ENCODE results near the gene ZMYND8.

ZMYND8 gene

DNA sequence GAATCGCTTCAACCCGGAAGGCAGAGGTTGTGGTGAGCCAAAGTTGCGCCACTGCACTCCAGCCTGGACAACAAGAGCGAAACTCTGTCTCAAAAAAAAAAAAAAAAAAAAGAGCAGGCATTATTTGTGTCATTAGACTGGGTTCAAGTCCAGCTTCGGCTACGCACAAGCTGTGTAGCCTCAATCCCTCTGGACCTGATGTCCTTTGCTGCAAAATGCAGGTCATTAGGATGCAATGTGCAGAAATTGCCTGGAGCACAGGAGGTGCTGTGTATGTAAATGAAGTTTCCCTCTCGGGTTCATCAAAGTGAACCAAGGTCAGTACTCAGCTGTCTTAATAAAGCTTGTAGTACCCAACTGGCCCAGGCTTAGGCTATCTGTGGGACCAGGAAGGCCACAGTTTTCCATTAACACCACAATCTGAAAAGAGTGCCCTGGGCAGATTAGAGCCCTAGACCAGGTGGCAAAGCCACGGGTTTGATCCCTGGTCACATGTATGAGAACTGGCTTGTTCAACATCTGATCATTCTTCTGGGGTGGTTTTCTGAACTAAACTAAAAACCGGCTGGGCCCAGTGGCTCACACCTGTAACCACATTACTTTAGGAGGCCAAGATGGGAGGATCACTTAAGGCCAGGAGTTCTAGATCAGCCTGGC, 155.3 kb downstream of the ZMYND8 start:
- no peak for TF ChIP-seq JUND (IDR thresholded peaks at IDR 0.05; ENCODE audit: low read depth)
- in situ Hi-C loops (cut with HindIII; ENCODE audit: low pct_unique_long_range_greater_than_20kb, low sequenced_read_pairs) = no loop called here
- DNase-seq (ENCODE audit: low read depth in 1 of 2, low spot score in 1 of 2) = no peak

DNA sequence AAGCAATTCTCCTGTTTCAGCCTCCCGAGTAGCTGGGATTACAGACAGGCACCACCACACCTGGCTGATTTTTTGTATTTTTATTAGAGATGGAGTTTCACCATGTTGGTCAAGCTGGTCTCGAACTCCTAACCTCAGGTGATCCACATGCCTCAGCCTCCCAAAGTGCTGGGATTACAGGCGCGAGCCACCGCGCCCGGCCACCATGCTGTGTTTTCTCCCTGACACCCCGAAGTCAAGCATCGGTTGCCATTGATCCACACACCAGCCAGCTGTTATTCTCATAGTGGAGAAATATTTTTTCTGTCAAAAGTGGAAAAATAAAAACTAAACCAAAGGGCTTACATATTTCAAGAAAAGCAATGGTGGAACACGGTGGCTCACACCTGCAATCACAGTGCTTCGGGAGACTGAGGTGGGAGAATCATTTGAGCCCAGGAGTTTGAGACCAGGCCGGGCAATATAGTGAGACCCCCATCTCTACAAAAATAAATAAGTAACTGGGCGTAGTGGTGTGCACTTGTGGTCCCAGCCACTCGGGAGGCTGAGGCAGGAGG, 157.4 kb downstream of the ZMYND8 start:
- in situ Hi-C loops (cut with HindIII; ENCODE audit: low pct_unique_long_range_greater_than_20kb, low sequenced_read_pairs) = no loop called here
- DNase-seq (ENCODE audit: low read depth in 1 of 2, low spot score in 1 of 2) = no peak
- TF ChIP-seq JUND (IDR thresholded peaks at IDR 0.05; ENCODE audit: low read depth) = no peak

DNA sequence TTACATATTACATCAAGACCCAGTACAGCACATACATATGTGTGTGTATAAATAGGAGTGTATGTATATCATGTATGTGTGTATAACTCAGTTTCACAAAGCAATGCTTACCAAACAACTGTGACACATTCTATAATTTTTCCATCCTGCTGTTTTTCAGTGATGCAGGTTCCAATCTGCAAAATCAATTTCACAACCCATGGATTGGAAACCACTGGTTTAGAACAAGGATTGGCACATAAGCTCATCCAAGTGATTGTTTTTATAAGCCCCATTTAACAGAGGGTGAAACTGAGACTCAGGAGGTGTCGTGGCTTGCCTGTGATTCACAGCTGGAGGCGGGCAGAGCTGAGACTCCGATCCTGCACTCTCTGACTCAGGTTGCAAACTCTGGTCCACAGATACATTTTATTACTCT, 158.2 kb downstream of the ZMYND8 start:
- no peak for DNase-seq (ENCODE audit: low read depth in 1 of 2, low spot score in 1 of 2)
- TF ChIP-seq JUND (IDR thresholded peaks at IDR 0.05; ENCODE audit: low read depth) = no peak
- in situ Hi-C loops (cut with HindIII; ENCODE audit: low pct_unique_long_range_greater_than_20kb, low sequenced_read_pairs) = no loop called here

DNA sequence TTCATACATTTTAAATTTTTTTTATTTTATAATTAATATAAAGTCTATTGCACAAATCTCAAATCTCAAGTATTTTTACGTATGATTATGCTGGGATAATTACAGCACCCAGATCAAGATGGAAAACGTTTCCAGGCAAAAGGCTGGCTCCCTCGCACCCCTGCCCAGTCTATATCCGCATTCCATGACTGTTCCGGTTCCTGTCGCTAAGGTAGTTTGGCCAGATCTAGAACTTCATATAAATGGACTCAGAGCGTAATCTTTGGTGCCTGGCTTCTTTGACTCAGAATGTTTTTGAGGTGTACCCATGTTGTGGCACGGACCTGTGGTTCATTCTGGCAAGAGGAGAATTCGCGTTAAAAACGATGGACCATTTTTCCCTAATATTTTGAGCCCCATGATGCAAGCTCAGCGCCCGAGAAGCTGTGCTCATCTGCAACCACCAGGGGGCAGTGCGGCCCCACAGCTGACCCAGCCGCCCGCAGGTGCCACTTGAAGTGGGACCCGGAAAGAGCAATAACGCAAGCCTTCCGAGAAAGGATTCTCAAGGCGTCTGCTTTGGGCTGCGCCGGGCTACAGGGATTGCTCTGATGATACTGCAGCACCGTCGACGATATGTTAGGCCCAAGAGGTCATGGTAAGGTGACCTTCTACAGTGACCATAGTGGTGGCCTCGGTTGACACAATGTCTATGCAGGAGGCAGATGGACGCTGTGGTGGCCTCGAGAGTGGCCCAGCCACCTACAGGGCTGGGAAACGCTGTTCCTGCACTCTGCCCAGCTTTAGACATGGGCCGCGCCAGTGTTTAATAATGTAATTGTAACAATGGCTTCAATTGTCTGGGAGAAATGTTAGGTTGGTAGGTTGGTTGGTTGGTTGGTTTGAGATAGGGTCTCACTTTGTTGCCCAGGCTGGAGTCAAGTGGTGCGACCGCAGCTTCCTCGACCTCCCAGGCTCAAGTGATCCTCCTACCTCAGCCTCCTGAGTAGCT, 160.1 kb downstream of the ZMYND8 start:
- peak; percentile 68 to 92 for DNase-seq (ENCODE audit: low read depth in 1 of 2, low spot score in 1 of 2)
- TF ChIP-seq JUND (IDR thresholded peaks at IDR 0.05; ENCODE audit: low read depth) = no peak
- in situ Hi-C loops (cut with HindIII; ENCODE audit: low pct_unique_long_range_greater_than_20kb, low sequenced_read_pairs) = no loop called here

DNA sequence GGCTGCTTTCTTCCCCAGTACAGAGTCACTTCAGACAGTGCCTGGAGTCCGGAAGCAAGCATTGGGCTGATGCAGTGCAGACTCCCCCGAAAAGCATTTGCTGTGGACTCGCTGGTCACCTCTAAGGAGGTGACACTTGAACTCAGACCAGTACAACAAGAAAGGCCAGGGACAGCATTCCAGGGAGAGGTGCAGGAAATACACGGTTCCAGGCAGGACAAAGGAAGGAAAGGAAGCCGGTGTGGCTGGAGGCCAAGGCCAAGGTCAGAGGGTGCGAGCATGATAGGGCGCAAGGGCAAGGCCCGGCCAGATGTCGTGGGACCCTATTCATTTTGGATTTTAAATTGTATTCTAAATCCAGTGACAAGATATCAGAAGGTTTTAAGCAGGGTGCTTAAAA, 160.9 kb downstream of the ZMYND8 start:
- in situ Hi-C loops (cut with HindIII; ENCODE audit: low pct_unique_long_range_greater_than_20kb, low sequenced_read_pairs) = no loop called here
- peak in 1 of 2 experiments; percentile 76 for DNase-seq (ENCODE audit: low read depth in 1 of 2, low spot score in 1 of 2)
- TF ChIP-seq JUND (IDR thresholded peaks at IDR 0.05; ENCODE audit: low read depth) = no peak

DNA sequence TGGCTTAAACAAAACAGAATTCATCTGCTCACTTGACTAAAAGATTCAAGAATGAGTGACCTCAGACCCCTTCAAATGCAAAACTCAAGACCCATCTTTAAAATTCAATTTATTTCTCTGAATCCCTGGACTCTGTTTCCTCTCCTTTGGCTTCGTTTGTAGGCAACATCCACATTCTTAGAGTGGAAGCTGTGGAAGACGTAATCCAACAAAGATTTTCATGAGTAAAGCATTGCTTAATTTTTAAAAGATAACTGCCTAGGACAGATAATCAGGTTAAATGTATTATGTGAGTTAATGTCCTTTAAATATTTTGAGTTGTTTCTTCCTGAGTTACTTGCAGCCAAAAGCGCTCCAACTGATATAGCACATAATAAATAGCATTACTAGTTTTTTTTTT, 164.5 kb downstream of the ZMYND8 start:
- no peak for TF ChIP-seq JUND (IDR thresholded peaks at IDR 0.05; ENCODE audit: low read depth)
- in situ Hi-C loops (cut with HindIII; ENCODE audit: low pct_unique_long_range_greater_than_20kb, low sequenced_read_pairs) = no loop called here
- no peak for DNase-seq (ENCODE audit: low read depth in 1 of 2, low spot score in 1 of 2)

DNA sequence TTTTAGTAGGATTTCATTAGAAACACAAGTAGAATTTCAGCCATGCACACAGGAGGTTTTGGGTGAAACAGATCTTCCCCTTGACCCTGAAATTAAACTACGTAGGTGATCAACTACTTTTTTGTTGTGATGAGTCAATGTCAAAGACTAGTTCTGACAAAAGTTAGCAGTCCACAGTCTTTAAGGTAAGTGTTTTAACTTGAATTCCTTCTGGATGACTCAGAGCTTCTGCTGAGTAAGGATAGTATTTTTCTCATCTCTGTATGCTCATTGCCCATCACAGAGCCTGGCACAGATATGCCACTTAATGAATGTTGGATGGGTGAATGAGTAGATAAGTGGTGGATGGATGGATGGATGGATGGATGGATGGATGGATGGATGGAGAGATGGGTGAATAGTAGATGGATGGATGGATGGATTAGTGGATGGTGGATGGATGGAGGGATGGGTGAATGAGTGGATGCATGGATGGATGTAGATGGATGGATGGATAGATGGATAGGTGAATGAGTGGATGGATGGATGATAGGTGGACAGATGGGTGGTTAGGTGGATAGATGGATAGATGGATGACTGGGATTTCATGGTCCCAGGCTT, 165.3 kb downstream of the ZMYND8 start:
- no peak for TF ChIP-seq JUND (IDR thresholded peaks at IDR 0.05; ENCODE audit: low read depth)
- no peak for DNase-seq (ENCODE audit: low read depth in 1 of 2, low spot score in 1 of 2)
- in situ Hi-C loops (cut with HindIII; ENCODE audit: low pct_unique_long_range_greater_than_20kb, low sequenced_read_pairs) = no loop called here

DNA sequence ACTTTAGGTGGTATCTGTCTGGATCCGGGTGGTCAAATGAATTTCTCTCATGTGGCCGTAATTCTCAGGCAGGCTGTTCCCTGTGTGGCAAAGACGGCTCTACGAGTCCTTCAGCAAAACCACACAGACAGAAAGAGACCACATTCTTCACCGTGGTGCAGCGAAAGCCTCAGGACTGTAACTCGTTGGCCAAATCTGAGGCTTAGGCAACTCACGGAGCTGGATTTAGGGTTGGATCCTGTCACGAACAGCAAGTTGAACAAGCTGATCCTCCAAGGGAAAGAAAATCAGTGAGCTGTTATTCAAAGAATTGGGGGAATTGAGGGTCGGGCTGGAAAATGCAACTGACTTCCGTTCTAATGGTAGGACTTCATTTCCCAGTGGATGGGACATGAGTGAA, 167.4 kb downstream of the ZMYND8 start:
- TF ChIP-seq JUND (IDR thresholded peaks at IDR 0.05; ENCODE audit: low read depth) = no peak
- in situ Hi-C loops (cut with HindIII; ENCODE audit: low pct_unique_long_range_greater_than_20kb, low sequenced_read_pairs) = no loop called here

DNA sequence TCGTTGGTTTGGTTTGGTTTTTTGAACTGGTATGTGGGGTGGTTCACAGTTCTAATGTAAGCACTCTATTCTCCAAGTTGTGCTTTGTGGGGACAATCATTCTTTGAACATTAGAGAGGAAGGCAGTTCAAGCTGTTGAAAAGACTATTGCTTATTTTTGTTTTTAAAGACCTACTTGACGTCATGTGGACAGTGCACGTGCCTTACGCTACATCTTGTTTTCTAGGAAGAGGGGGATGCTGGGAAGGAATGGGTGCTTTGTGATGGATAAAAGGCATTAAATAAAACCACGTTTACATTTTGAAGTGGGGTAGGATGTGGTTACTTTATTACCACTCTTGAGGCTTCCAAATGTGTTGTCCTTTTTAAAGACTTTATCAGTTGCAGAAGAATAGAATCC, 168.0 kb downstream of the ZMYND8 start:
- in situ Hi-C loops (cut with HindIII; ENCODE audit: low pct_unique_long_range_greater_than_20kb, low sequenced_read_pairs) = no loop called here
- TF ChIP-seq JUND (IDR thresholded peaks at IDR 0.05; ENCODE audit: low read depth) = no peak
- no peak for DNase-seq (ENCODE audit: low read depth in 1 of 2, low spot score in 1 of 2)

More for the DNA sequence above, 167.4 kb downstream of the ZMYND8 start:
- no peak for DNase-seq (ENCODE audit: low read depth in 1 of 2, low spot score in 1 of 2)

DNA sequence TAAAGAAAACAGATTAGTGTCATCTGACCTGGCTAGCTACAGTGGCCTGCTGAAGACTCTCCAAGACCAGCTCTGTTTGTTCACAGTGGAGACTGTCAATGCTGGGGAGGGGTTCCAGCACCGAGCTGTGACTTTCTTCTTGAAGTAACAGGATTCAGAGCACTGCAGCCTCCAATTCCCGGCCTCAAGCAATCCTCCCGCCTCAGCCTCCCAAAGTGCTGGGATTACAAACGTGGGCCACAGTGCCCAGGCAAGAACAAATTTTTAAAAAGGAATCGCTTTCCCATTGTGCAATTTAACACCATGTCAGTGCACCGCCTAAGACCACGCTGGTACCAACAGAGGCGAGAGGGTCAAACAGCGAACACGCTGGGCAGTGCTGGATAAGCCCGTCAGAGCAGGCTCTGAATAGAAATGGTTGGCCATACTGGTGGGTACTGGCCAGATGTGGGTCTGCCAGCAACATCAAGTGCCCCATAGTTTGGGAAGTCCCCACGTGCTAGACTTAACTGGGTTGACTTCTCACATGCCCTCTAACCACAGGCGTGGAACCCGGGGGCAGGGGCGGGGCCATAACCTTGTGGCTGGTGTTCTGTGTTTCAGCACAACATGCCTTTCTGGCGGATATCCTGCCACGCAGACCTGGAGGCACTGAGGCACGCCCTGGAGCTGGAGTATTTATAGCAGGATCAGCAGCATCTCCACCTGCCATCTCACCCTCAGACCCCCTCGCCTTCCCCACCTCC, 168.9 kb downstream of the ZMYND8 start:
- in situ Hi-C loops (cut with HindIII; ENCODE audit: low pct_unique_long_range_greater_than_20kb, low sequenced_read_pairs) = no loop called here

DNA sequence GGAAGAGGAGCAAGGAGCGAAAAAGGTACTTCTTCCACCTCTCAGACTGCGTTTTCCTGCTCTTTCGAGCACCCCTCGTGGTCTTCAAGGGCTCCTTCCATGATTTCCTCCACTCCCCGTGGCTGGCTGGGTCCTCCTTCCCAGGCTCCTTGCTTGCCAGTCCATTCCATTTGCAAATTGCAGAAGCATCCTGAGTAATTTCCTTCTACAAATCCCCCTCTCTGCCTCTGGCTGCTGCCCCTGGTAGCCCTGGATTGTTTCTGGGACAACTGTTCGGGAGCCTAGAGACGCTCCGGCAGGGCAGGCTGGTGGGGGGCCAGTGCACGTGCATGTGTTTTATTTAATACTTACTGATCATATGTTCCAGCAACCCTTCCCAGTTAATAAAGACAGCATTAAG, 173.1 kb downstream of the ZMYND8 start:
- no peak for TF ChIP-seq JUND (IDR thresholded peaks at IDR 0.05; ENCODE audit: low read depth)
- in situ Hi-C loops (cut with HindIII; ENCODE audit: low pct_unique_long_range_greater_than_20kb, low sequenced_read_pairs) = no loop called here

More for the DNA sequence above, 168.9 kb downstream of the ZMYND8 start:
- DNase-seq (ENCODE audit: low read depth in 1 of 2, low spot score in 1 of 2) = no peak
- no peak for TF ChIP-seq JUND (IDR thresholded peaks at IDR 0.05; ENCODE audit: low read depth)

More for the DNA sequence above, 173.1 kb downstream of the ZMYND8 start:
- no peak for DNase-seq (ENCODE audit: low read depth in 1 of 2, low spot score in 1 of 2)
